ENCODE data around the gene NR1I2. TPM values are rescaled to one million over a fixed set of nuclear protein-coding genes. Genes with fewer than 3 reads are reported as not detected.

Gene NR1I2
- 0.14 TPM in 1 of 2 replicates, not detected in the other for total RNA-seq

DNA sequence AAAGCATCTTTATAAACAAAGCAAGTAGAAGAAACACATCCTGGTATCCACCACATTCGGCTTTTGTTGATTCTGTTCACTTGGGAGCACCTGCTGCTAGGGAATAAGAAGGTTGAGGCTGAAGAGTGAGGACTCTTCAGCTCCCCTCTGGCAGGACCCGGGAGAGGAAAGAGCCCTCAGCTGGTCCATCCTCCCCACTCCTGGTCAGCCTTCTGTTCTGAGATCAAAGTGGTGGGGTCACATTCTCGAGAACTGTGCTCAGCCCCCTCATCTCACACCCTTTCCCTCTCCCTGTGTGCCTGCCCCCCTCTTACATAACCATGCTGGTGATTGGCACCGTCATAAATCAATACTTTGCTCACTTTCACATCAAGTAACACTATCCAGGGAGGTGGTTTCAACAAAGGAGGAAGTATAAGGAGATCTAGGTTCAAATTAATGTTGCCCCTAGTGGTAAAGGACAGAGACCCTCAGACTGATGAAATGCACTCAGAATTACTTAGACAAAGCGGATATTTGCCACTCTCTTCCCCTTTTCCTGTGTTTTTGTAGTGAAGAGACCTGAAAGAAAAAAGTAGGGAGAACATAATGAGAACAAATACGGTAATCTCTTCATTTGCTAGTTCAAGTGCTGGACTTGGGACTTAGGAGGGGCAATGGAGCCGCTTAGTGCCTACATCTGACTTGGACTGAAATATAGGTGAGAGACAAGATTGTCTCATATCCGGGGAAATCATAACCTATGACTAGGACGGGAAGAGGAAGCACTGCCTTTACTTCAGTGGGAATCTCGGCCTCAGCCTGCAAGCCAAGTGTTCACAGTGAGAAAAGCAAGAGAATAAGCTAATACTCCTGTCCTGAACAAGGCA lies at the start of gene NR1I2:
TSS of gene NR1I2 (plus strand) at position 772 of the 869 bp plus-strand sequence.

Other genes with a start within 250 kb of the NR1I2 start
- gene CD80, start 222.5 kb upstream of the NR1I2 start, total RNA-seq: under 0.01 and 0.09 TPM in 2 replicates
- 1.8 and 6.1 TPM in 2 replicates for gene ADPRH, start 202.6 kb upstream of the NR1I2 start, total RNA-seq
- gene PLA1A, start 184.2 kb upstream of the NR1I2 start, total RNA-seq: 0.30 and 0.32 TPM in 2 replicates
- 0.59 and 1.8 TPM in 2 replicates for gene POPDC2, start 121.5 kb upstream of the NR1I2 start, total RNA-seq
- 10.7 and 12.5 TPM in 2 replicates for gene COX17, start 104.7 kb upstream of the NR1I2 start, total RNA-seq
- gene CFAP91, start 79.1 kb upstream of the NR1I2 start, total RNA-seq: 1.8 TPM in 1 of 2 replicates, not detected in the other

Data from smooth muscle cell of the umbilical artery (primary cell).